Upper lobe of right lung (tissue), 1 donor: ENCODE results near the gene CA10. TPM values are rescaled to one million over a fixed set of nuclear protein-coding genes. Genes with fewer than 3 reads are reported as not detected.

ENCODE experiments used
- ATAC-seq: fragments of 200-7000 bp; cut with Tn5 transposase; one replicate; pipeline ENCODE4 v1.9.1; 2020; ENCODE audit warnings: mild to moderate bottlenecking, moderate library complexity
- DNase-seq: peaks from one replicate; pipeline ENCODE4 v3.0.0-alpha.2; 2020
- H3K27ac ChIP-seq: fragments of 200-600 bp; one replicate; pipeline ENCODE4 v1.8.0; 2022
- H3K27me3 ChIP-seq: fragments of 200-600 bp; one replicate; pipeline ENCODE4 v1.8.0; 2022; ENCODE audit warnings: mild to moderate bottlenecking
- H3K36me3 ChIP-seq: fragments of 200-600 bp; one replicate; pipeline ENCODE4 v1.8.0; 2022
- H3K4me1 ChIP-seq: fragments of 200-600 bp; one replicate; pipeline ENCODE4 v1.8.0; 2022
- H3K4me3 ChIP-seq: fragments of 200-600 bp; one replicate; pipeline ENCODE4 v1.8.0; 2022; ENCODE audit warnings: mild to moderate bottlenecking
- H3K9me3 ChIP-seq: fragments of 200-600 bp; one replicate; pipeline ENCODE4 v1.8.0; 2022
- CTCF ChIP-seq: fragments of 200-600 bp; IDR thresholded peaks from one replicate; pipeline ENCODE4 v1.8.0; 2022; ENCODE audit warnings: antibody characterized with exemption
- intact Hi-C: fragments of 100-400 bp; cut with DNase I; formaldehyde crosslinking; loops from one replicate; pipeline ENCODE4 v1.11.0; 2022
- total RNA-seq: library from RNA; stranded (reverse); fragmentation: NEBNext Ultra II Directional; extraction: Animal tissue kit (Norgen Biotek cat#: 25700); gene quantifications from one replicate; pipeline ENCODE4 v1.2.1, GENCODE V29; 2021
- donor health status: DM: no; HTN: yes; CAD: no; lungs with severe emphysema.

CA10 gene
- total RNA-seq, 1 donor from 2014 or later: not detected

DNA sequence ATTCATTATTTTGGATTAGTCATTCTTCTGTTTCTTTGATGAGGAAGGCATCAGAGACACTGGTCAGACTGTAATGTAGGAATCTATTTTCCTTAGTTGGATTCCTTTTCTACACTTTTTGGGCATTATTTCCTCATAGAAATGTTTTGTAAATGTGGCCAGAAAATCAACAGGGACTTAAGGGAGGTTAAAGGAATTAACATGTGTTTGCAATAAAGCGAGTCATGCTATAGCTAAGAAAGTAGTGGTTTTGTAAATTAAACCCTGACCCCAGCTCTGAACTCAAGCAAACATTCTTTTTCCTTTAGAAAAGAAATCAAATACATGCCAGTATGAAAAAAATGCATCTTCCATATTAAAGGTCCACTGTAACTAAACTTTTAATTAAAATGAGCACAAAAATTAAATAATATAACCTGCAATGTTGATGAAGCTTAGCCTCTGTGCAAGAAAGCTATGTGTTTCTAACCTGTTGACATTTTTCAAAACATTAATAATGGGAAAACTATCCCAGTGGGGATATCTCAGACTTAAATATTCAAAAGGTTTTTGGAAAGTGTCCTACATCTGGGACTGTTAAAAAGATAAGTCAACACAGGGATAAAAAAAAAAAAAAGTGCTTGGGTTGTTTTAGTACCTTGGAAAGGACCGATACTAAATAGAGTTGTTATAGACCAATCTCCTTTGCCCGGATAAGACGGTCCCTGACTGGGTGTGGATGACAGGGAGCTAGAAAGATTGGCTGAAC, 428.0 kb downstream of the CA10 start:
- Histone ChIP-seq H3K4me3 (no peak overlapping the region), H3K36me3 (no peaks in the 10 kb centered on the region), H3K9me3 (no peaks in the 10 kb centered on the region), H3K4me1 (no peaks in the 10 kb centered on the region), H3K27me3 (no peaks in the 10 kb centered on the region), H3K27ac (no peak overlapping the region)
- intact Hi-C loops: no loop called here
- TF ChIP-seq CTCF: no peak
- ATAC-seq (no peak), DNase-seq (no peak)

- no peaks in the 10 kb centered on the region for H3K36me3 ChIP-seq
- no peaks in the 10 kb centered on the region for H3K9me3 ChIP-seq
- H3K4me3 ChIP-seq: no peak overlapping the region
- TF ChIP-seq CTCF: no peak
- H3K27me3 ChIP-seq: no peaks in the 10 kb centered on the region
- intact Hi-C loops: no loop called here
- no peak overlapping the region for H3K27ac ChIP-seq
- ATAC-seq: no peak
- no peaks in the 10 kb centered on the region for H3K4me1 ChIP-seq
- DNase-seq: no peak
Observed at GRCh38 chr17:51725185-51725584, 433.3 kb downstream of the CA10 start.

DNA sequence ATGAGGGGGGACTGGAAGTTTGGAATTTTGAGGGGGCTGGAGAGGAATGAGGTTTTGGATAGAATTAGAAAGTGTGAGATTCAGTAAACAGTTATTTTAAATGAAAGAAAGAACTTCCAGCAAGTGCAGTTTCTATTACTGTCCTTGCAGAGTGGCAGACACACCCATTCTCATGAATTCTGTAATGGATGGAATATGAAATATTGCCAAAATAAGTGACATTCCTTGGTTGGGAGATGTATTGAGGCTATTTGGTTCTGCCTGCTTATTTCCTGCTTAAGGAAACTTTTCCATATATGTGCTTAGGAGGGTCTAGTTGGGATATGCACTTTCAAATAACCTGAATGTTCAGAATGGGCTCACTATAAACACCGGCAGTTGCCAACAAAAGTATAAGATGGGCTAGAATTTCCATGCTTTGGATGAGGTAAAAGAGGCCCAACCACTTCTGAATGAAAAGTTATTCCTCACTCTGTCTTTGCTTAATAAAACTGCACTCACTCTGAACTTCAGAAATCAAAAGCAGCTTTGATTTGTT, 434.4 kb downstream of the CA10 start:
- no peaks in the 10 kb centered on the region for H3K27me3 ChIP-seq
- intact Hi-C loops: no loop called here
- no peak for DNase-seq
- H3K9me3 ChIP-seq: no peaks in the 10 kb centered on the region
- TF ChIP-seq CTCF: no peak
- no peaks in the 10 kb centered on the region for H3K4me1 ChIP-seq
- no peaks in the 10 kb centered on the region for H3K36me3 ChIP-seq
- H3K4me3 ChIP-seq: no peak overlapping the region
- no peak for ATAC-seq
- H3K27ac ChIP-seq: no peak overlapping the region

DNA sequence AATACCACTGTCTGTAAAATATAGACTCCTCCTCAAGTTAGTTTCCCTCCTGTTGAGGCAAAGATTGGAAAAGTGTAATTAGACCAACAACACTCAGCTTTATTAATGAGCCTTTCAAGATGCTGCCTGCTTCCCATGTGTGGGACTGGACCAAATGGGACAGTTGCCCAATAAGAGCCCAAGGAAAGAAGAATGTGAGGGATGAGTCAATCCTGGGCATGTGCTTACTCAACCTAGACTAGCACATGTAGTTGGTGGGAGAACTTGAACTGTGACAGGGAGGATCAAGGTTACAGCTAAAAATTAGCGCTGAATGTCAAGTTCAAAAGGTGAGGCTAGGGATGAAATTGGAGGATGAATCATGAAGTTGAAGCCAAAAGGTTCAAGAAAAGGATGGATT, 435.5 kb downstream of the CA10 start:
- ATAC-seq (no peak), DNase-seq (no peak)
- intact Hi-C loops: no loop called here
- H3K4me3 ChIP-seq: no peak overlapping the region
- H3K36me3 ChIP-seq: no peaks in the 10 kb centered on the region
- no peak overlapping the region for H3K27ac ChIP-seq
- no peaks in the 10 kb centered on the region for H3K4me1 ChIP-seq
- TF ChIP-seq CTCF: no peak
- no peaks in the 10 kb centered on the region for H3K27me3 ChIP-seq
- no peaks in the 10 kb centered on the region for H3K9me3 ChIP-seq

- no peaks in the 10 kb centered on the region for H3K27me3 ChIP-seq
- no peak overlapping the region for H3K27ac ChIP-seq
- no peak for DNase-seq
- TF ChIP-seq CTCF: no peak
- intact Hi-C loops: no loop called here
- H3K4me3 ChIP-seq: no peak overlapping the region
- ATAC-seq: no peak
- no peaks in the 10 kb centered on the region for H3K9me3 ChIP-seq
- H3K36me3 ChIP-seq: no peaks in the 10 kb centered on the region
- H3K4me1 ChIP-seq: no peaks in the 10 kb centered on the region
Observed at GRCh38 chr17:51721730-51722129, 436.8 kb downstream of the CA10 start.
